Caki2 (cell line): ENCODE data around the gene PANK1. TPM values are rescaled to one million over a fixed set of nuclear protein-coding genes. Genes with fewer than 3 reads are reported as not detected.
A peak's percentile ranks its signal among the peaks of the same experiment; 100 is the strongest.

Experiments
- DNase-seq: peaks from one replicate; pipeline ENCODE4 v3.0.0-alpha.2; 2015; ENCODE audit warnings: low read depth
- in situ Hi-C: cut with HindIII; loops from 2 replicates; pipeline ENCODE4 v1.10.0; 2016; ENCODE audit warnings: low sequenced_read_pairs, low pct_unique_long_range_greater_than_20kb, mixed read lengths
- total RNA-seq: library from RNA; depleted of rRNA; stranded (reverse); fragments of >200 nt; shearing (Covaris generic); gene quantifications from 2 replicates; pipeline ENCODE4 v1.2.3, GENCODE V29; 2014; ENCODE audit warnings: low replicate concordance

PANK1 gene
- total RNA-seq, 1 experiment from 2014 or later: 4.5 TPM

- DNase-seq: no peak
- in situ Hi-C loops: no loop called here
These were observed 12.3 kb upstream of the PANK1 start for GRCh38 chr10:89657302-89657701.

GRCh38 chr10:89655722-89656121 lies 10.7 kb upstream of the PANK1 start:
- in situ Hi-C loops: no loop called here
- no peak for DNase-seq

DNA sequence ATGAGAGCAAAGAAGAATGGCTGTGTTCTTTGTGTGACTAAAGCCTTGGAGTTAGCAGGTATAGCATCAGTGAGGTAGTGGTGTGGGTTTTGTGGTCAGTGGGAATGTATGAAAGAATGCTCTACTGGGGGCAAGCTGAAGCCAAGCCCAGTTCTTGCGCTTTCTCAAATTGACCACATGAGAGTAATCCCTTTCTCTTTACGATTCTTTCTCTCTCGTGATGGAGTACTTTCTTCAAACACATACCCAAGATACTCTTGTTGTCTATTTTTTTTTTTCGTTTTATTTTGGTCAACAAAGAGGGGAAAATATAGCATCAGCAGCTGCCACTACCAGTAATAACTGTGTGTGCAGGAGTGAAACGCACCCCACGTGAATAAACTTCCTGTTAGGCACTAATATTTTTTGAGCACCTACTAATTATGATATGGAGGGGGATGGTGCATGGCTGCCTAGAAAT lies 8.4 kb upstream of the PANK1 start:
- in situ Hi-C loops: no loop called here
- peak; percentile 30 for DNase-seq

DNA sequence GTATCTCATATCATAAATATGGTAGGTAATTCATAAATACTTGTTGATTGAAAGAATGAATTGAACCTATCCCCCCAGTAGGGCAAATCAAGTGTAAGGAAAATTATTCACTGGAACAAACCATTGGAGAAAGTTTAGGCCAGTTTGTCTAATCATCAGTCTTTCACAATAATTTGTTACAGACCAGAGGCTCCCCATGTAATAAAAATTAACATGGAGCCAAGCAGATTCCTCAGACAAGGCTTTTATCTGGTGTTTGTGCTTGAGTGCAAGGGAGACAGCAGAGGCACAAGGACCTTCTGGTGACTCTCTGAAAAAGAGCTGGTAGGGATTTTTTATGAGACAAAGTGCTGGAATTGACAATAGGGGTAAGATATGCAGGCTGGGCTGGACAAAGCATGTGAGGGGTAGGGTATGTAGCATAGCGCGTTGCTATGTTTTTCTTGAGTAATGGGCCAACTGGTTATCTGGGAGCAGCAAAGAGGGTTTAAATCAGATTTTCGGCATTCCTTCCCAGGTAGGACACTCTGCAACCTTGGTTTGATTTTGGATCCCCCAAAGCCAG lies 7.8 kb upstream of the PANK1 start:
- in situ Hi-C loops: no loop called here
- DNase-seq: no peak

- DNase-seq: no peak
- in situ Hi-C loops: no loop called here
These were observed 7.0 kb upstream of the PANK1 start for GRCh38 chr10:89651916-89652573.

DNA sequence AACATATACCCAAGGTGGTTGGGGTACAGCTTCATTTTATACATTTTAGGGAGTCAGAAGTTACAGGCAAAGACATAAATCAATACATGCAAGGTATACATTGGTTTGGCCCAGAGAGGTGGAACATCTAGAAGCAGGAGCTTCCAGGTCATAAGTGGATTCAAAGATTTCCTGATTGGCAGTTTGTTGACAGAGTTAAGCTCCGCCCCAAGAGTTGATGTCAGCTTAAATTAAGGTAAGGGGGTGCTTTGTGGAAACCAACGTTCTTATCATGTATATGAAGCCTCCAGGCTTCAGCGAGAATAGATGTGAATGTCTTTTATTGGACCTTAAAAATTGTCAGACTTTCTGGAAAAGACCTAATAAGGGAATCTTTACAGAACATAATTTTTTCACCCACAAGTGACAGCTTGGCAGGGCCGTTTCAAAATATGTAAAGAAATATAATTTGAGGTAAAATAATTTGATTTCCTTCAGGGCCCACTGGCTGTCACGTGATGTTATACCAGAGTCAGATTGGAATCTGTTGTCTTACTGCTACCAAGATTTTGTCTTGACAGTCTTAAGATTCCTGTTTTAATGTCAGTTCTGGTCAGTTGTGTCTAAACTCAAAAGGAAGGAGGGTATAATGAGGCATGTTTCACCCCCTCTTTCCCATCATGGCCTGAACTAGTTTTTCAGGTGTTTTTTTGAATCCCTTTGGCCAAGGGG lies 6.3 kb upstream of the PANK1 start:
- DNase-seq: no peak
- in situ Hi-C loops: no loop called here

- no peak for DNase-seq
- in situ Hi-C loops: no loop called here
These were observed 4.0 kb upstream of the PANK1 start for GRCh38 chr10:89649051-89649450.

GRCh38 chr10:89648074-89648473 lies 3.0 kb upstream of the PANK1 start:
- in situ Hi-C loops: no loop called here
- DNase-seq: no peak

DNA sequence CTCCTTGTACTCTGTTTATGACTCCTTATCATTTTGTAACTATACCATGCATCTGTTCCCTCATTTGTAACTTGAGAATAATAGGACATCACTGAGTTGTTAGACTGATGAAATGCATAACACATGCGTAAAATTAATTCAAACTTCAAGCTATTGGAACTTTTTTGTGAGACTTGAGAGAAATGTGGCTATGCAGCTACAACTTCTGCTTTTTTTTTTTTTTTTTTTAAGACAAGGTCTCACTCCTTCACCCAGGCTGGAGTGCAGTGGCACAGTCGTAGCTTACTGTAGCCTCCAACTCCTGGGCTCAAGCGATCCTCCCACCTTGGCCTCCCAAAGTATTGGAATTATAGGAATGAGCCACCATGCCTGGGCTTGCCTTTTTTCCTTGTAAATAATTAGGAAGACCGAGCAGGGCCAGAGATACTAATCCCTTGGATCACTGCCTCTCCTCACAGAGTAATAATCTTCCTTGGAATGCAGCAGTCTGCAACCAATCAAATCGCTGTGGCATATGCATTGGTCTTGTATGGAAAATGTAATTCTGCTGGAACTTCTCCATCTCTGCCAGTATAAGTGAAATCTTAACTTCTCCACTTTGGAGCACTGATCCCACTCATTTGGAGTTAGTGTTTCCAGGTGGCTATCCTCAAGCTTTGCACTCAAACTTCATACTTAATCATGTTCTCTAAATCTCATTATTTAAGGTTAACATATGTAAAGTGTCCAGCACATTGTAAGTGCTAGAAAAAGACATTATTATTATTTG lies 2.0 kb upstream of the PANK1 start:
- in situ Hi-C loops: no loop called here
- DNase-seq: no peak

DNA sequence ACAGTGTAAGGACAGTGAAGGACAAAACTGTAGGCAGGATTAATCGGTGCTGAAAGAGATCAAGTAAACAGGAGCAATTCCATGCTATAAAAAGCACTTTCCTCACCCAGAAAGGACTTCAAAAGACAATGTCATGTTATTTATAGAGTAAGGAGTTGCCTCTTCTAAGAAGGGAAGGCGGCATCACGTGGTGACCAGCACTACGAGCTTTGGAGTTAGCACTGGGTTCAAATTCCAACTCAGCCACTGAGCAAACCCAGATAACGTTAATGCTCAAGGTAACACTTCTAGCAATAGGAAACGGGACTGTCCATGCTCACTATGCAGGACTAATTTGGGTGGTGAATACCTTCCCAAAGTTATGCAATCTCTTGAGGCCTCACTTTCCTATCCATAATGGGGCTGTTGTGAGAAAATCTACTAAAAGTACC lies 715 bp upstream of the PANK1 start:
- no peak for DNase-seq
- in situ Hi-C loops: no loop called here

GRCh38 chr10:89644691-89644966 lies 413 bp downstream of the PANK1 start:
- in situ Hi-C loops: no loop called here
- DNase-seq: peak; percentile 72

DNA sequence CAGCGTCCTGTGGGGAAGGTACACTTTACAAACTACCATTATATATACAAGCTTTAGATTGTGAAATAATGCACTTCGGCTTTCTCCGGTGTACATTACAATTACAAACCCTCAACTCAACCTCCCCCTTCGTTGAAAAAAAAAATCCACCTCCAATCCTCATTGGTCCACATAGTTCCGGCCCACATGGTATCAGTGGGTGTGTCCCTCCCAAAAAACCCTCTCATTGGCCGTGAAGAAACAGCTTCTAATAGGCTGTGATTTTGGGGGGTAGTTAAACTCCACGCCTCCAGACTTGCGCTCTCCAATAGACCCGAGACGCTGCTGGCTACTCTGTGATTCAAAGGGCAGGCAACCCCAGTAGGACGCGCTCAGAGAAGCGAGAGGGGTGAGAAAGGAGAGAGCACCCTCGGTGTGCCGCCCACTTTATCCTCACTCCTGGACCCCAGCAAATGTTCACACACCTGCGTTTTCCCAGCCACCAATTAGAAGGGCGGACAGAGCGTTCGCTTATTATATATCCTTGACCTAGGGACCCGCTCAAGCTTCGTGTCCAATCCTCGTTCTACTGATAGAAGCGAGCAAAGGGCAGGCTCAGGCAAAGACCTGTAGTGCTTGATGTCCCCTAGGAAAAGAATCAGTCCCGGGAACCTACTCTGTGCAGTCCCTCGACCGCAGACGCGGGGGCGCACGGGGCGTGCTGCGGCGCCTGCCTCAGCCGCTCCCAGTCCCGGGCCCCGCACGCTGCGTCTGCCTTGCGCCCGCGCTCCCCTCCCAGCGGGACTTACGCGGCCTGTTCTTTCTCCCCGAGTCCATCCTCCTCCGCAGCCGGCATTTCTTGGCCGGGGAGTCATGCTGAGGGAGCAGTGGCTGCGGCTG lies 991 bp downstream of the PANK1 start:
- in situ Hi-C loops: no loop called here
- DNase-seq: peak; percentile 97

- no peak for DNase-seq
- in situ Hi-C loops: no loop called here
These were observed 1.6 kb downstream of the PANK1 start for GRCh38 chr10:89643431-89643811.

GRCh38 chr10:89642193-89642592 lies 2.8 kb downstream of the PANK1 start:
- in situ Hi-C loops: no loop called here
- no peak for DNase-seq

DNA sequence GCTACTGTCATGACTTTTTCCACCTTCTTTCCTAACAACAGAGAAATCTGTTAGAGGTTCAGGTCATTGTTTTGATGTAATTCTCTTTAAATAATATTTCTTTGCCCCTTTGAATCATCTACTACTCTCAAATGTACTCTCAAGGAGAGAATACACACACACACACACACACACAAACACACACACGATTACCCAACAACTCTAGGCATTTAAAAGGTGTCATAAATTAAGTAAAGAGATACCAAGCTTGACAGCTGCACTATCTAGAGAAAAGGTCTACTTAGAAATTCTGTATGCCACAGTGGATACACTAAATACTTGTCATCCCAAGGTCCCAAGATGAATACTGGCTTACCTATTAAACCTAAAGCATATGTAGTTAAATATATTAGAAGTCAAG lies 4.8 kb downstream of the PANK1 start:
- in situ Hi-C loops: no loop called here
- DNase-seq: no peak

DNA sequence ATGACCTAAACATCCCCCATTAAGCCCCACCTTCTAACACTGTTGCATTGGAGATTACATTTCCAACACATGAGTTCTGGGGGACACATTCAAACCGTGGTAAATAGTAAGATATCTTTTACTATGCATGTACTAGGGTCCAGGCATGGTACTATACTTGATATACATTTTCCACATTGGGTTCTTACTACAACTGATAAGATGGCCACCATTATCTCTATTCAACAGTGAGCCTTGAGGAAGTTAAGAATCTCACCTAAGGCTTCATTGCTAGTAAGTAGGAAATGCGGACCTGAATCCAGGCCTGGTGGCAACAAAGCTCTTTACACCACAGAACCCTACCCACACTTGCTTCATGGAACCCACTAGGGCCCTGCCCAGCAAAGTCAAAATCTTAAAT lies 5.7 kb downstream of the PANK1 start:
- DNase-seq: no peak
- in situ Hi-C loops: no loop called here

- in situ Hi-C loops: no loop called here
These were observed 7.9 kb downstream of the PANK1 start for GRCh38 chr10:89637113-89637512.

DNA sequence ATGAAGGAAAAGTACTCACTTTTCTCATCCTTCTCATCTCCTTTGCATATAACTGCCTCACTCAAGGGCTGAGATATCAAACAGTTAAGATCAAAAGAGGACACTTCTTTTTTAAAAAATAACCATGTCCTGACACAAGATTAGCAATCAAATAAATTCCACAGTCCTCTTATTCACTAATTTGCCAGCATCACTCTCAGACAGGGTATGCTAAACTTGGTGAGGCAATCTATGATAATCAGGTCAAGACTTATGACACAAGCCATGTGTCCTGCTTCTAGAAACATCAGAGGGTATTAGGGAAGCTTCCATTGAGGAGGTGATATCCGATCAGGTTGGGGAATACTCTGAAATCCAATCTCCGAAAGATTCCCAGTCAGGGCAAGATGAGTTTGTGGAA lies 10.4 kb downstream of the PANK1 start:
- DNase-seq: no peak
- in situ Hi-C loops: no loop called here

More at GRCh38 chr10:89637113-89637512, 7.9 kb downstream of the PANK1 start:
- DNase-seq: no peak
